M059J (cell line): Measurements from ENCODE around the gene SMIM29. TPM values are rescaled to one million over a fixed set of nuclear protein-coding genes. Genes with fewer than 3 reads are reported as not detected.

ENCODE experiments used
- DNase-seq: peaks from one replicate; pipeline ENCODE4 v3.0.0-alpha.2; 2012; ENCODE audit warnings: low read depth
- total RNA-seq: library from RNA; depleted of rRNA; stranded (reverse); fragments of >200 nt; shearing (Covaris generic); gene quantifications from 2 replicates; pipeline ENCODE4 v1.2.3, GENCODE V29; 2014

SMIM29 gene
- total RNA-seq, 1 experiment from 2014 or later, result 50.5 TPM

DNA sequence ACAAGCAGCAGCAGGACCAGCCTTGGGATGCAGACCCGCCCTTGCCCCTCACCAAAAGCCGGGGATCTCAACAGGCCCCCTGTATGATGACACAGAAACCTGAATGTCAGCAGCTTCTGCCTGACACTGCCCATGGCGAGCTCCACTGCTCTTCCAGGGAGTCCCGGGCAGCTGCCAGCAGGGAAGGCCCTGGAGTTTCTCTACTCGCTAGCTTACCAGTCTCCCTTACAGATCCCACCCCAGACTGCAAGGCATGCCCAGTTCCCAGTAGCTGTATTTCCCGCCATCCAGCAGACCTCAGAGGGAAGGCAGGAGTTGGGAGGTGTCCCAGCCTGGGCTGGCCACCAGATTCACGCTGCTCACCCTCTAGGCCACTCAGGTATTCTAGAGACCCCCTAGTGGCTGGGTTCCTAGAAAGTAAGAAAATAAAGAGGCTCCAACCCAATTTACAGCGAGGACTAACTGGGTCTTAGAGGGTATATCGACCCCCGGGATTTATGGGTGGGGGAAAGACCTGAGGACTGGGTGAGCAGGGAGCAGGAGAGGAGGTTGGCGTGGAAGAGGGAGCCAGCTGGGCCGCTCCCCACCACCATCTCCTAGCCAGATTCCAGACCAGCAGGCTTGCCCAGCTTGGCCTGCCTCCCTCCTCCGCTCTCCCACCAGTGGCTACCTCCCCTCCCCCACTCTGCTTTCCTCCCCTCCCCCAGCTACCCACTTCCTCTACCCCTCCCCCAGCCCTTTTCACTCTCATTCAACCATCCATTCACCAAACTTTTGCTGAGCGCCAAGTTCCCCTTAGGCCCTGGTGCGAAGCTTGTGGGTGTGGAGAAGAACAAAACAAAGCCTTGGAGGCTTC, 21.8 kb downstream of the SMIM29 start:
- no peak for DNase-seq

DNA sequence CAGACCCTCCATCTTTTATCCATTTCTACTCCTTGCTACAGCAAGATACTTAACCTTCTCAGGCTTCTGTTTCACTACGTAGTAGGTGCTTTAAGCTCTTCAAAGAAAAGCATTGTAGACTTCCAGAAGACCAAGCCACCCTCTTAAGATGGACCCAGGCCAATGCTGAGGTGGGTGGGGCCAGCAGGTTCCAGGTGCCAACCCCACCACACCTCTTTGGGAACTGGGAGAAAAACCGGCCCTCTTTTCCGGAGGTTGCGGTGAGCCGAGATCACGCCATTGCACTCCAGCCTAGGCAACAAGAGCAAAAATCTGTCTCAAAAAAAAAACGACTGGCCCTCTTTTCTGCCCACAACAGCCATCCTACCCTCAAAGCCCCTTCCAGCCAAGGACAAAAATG, 22.7 kb downstream of the SMIM29 start:
- no peak for DNase-seq

DNA sequence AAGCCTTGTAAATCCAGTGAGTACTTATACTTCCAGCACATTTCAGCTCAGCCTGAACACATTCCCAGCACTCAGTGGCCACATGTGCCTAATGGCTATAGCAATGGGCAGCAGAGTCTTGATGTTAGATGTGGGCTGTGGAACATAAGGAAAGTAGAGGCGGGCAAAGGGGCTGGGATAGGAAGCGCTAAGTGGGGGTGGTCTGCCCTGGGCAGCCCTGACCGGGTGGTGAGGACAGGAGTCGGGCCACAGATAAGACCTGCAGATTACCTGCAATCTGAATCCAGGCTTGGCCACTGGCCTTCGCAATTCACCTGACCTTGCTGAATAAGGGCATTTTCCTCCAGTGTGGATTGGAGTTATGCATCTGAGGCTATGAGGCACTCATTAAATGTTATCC, 23.3 kb downstream of the SMIM29 start:
- DNase-seq, result no peak

DNA sequence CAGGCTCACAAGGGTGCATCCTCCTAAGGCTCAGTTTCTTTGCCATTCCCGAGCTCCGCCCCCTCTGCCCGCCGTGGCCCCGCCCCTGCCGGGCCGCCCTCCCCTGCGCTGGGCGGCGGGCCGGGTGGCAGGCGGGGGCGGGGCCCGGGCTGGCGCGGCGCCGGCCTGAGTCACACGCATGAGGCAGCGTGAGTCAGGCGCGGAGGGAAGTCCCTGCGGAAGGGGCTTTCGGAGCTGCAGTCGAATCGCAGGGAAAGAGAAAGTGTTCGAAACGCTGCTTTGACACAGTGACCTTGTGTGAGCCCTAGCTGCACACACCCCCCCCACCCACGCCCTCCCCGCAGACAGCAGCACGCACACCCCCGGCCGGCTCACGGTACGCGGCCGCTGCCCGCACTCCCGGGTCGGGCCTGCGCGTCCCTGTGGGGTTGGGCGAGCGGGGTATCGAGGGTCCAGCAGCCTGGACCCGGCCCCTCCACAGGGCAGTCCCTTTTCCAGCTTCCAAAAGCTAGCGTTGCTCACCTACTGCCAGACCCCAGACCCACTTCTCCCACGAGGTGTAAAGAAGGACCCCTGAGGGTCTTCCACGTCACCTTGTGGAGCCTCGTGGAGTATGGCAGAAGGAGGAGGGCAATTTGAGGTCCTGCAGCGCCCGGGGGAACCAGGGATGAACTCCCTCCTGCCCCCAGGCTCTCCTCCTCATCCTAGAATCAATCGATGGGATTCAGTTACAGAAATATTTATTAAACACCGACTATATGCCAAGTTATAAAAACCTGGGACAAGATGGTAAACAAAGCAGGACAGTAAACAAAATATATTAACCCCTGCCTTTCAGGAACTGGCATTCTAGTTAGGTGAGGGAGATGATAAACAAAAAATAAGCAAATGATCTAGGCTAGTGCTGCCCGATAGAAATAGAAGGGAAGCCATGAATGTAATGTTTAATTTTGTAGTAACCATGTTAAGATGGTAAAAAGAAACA, 24.6 kb downstream of the SMIM29 start:
- peak; percentile 96 for DNase-seq

DNA sequence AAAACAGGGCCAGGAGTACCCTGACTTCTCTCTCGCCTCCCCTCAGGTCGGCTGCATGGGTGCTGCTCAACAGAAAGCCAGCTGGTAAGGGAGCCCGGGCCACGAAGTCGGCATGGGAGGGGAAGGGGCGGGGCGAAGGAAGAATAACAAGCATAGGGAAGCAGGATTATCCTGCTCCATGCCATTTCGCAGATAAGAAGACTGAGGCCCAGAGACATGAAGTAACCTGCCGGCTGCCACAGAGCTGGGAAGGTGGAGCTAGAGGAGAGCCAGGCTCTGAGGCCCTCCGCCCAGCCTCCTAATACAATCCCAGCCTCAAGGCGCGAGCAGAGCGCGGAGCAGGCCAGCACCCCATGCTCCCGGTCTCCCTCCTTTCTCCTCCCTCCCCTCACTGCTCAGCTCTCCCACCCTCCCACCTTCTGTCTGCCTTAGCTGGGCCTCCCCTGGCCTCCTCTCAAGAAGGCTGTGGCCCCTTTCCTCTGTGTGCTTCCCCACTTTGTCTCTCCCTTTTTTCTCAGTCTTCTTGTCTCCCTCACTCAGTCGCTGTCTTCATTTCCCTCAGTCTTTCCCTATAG, 25.3 kb downstream of the SMIM29 start:
- DNase-seq, result no peak

DNA sequence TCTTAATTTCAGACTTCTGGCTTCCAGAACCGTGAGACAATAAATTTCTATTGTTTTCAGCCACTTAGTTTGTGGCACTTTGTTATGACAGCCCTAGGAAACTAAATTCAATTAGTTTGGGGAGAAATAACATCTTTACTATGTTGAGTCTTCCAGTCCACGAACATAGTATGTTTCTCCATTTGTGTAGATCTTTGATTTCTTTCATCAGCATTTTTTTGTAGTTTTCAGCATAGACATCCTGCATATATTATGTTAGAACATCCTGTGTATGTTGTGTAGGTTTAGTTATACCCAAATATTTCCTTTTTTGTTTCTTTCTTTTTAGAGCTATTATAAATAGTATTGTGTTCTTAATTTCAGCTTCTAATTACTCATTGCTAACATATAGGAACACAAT, 30.1 kb downstream of the SMIM29 start:
- DNase-seq, result no peak

DNA sequence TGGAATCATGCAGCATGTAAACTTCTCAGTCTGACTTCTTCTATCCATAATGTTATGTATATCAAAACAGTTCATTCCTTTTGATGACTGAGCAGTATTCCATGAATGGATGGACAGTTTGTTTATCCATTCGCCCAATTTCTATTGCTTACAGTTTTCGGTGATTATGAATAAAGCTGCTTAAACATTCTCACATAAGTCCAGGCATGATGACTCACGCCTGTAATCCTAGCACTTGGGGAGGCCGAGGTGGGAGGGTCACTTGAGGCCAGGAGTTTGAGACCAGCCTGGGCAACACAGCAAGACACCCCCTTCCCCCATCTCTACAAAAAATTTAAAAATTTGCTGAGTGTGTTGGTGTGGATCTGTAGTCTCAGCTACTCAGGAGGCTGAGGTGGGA, 35.0 kb downstream of the SMIM29 start:
- DNase-seq, result peak; percentile 47

DNA sequence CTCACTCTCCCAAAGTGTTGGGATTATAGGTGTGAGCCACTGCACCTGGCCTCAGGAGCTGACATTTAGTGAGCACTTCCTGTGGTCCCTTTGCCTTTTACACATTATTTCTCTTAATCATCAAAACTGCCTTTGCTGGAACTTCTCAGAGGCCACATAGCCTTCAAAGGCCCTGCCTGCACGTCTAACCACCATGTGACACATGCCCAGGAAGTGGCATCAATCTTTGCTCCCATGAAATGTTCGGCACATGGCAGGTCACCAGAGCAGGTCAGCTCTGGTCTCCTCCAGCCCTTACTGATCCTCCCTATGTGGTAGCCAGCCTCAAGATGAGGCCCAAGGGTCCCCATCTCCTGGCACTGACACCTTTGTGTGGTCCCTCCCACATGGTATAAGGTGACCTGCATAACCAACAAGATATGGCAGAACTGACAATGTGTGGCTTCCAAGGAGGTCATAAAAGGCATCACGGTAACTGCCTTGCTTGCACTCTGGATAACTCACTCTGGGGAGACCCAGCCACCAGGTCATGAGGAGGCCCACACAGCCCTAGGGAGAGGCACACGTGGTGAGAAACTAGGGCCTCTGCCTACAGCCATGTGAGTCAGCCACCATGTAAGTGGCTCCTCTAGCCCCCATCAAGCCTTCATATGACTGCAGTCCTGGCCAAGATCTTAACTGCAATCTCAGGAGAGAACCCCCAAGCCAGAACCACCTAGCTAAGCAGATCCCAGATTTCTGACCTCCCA, 40.9 kb downstream of the SMIM29 start:
- peak; percentile 39 for DNase-seq

DNA sequence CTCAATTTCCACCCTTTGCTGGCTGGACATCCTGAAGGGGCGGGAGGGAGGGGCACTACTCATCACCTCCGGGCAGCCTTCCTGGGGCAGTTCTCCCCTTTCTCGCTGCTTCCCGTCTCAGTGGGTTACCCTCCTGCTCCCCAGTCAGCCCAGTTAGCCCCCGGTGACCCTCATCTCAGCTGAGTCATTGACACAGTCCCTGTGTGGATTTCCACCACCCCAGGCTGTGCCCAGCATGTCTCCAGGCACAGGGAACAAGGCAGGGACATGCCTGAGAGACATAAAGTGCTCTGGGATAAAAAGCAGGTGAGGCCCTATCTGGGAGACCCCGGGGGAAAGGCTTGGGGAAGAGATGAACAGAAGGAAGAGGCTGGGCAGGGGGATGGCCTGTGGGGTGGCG, 42.1 kb downstream of the SMIM29 start:
- no peak for DNase-seq

DNA sequence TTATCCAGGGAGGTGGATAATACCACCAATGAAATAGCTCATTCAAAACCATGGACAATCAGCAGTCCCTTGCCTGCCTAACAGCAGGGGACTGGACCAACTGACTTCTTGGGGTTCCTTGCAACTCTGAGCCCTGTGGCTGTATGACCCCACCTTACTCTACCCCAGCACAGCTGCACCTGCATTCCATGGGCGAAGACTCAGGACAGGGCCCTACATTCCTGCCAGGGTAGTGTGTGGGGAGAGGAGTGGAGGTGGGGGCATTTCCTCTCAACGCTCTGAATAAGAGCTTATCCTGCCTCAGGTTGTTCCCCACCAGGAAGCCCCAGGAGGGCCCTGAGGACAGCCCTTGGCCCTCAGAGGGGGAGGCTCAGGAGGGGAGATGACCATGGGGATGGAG, 42.9 kb downstream of the SMIM29 start:
- no peak for DNase-seq

DNA sequence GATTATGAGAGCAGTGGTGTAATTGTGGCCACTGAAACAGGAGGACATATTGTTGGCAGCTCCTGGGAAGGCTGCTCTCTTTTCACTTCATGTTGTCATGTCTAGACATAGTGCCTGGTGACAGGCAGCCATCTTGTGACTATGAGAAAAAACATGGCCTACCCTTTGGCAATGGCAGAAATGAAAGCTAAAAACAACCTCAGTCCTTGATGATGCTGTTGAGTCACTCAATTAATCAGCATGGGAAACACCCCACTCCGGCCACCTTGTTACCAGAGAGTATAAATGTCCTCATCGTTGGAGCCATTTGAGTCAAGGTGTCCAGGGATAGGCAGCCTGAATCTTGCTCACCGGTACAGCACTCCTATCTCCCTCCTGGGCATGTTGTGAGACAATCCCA, 43.3 kb downstream of the SMIM29 start:
- peak; percentile 58 for DNase-seq

DNA sequence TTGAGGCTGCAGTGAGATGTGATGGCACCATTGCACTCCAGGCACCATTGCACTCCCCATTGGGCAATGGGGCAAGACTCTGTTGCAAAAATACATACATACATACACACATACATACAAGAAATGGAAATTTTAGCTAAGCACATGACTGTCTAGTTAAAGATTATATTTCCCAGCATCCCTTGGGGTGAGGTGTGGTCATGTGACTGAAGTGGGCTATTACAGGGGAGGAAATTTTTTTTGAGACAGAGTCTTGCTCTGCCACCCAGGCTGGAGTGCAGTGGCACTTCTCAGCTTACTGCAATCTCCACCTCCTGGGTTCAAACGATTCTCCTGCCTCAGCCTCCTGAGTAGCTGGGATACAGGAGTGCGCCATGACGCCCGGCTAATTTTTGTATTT, 44.1 kb downstream of the SMIM29 start:
- no peak for DNase-seq

DNA sequence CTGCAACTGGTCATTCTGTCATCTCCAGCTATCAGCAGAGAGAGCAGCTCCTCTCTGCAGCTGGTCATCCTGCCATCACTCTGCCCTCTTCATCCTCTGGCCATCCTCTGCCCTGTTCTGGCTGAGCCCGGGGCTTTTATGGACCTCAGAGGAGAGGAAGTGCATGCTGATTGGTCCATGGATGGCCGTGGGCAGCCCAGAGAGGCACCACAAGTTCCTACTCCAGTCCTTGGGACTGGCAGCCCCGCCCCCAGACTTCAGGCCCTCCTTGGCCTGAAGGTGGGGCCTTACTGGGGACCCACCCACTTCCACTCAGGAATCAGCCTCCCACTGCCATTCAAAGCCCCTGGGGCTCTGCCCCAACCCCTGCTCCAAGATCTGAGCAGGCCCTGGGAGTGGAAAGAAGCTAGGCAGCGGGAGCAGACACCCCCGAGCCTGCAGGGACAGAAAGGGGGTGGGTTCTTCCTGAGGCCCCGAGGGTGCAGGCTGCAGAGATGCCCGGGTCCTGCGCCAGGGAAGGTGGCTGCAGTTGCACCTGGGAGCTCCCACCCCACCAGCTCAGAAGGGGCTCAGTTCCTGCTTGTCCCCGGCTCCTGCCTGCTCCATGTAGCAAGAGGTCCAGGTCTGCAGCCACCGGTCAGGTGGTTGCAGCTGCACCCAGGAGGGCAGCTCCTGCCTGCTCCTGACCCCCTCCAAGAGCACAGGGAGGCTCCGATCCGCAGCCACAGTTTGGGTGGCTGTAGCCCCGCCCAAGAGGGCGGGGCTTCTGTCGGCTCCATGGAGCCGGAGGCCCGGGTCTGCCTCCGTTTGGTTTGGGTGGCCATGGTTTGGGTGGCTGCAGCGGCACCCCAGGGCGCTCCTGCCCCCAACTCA, 46.2 kb downstream of the SMIM29 start:
- peak; percentile 38 for DNase-seq

DNA sequence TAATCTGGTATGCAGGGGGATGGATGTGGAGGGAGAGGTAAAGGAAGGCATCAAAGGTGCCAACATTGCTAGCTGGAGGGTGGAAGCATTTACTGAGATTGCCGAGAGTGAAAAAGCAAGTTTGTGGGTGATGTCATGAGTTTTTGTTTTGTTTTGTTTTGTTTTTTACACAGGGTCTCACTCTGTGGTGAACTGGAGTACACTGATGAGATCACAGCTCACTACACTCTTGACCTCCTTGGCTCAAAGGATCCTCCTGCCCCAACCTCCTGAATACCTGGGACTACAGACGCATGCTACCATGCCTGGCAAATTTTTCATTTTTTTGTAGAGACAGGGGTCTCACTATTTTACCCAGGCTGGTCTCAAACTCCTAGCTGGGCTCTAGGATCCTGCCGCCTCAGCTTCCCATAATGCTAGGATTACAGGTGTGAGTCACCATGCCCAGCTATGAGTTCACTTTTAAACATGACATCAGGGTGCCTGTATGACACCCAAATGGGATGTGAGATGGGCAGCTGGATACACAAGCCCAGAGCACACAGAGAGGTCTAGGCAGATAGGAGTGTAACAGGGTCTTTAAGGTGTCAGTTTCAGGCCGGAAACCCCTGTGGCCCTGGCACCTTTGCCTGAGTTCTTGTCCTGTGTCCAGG, 47.2 kb downstream of the SMIM29 start:
- peak; percentile 67 for DNase-seq

DNA sequence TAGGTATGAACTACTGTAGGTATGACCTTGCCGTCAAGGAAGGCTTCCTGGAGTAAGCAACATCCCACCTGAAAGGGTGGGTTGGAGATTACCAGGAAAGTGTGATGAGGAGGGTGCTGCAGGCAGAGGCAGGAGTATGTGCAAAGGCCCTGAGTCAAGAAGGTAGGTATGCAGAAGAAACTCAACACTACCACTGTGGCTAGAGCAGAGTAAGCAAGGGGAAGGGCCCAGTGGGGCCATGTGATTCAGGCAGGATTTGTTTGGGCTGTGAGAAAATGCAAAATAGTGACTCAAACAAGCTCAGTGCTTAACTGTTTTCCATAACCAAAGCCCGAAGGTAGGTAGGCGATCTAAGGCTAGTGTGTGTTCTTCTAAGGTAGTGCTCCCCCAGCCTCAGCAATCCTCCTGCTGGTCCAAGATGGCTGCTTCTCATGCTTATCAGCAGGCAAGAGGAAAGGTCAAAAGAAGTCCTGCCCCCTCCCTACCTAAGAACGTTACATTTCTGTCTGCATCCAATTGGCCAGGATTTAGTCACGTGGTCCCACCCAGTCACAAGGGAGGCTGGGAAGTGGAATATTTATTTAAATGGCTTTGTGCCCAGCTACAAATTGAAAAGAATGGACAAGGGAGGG, 48.4 kb downstream of the SMIM29 start:
- DNase-seq, result peak; percentile 25

DNA sequence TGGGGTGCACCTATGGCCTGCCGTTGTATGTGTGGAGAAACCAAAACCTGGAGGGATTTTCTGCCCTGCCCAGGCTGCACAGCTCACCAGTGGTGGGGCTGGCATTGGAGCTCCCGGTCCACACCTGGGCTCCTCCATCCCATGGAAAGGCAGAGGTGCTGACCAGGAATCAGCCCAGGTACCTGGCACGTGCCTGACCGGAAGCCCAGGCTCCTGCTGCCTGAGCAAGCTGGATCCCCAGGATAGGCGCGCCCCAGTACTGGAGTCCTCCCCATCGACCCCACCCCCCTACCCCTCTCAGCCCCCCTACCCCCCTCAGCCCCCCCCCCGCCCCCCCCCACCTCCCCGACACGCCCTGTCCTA, 52.0 kb downstream of the SMIM29 start:
- DNase-seq, result no peak
